Parathyroid adenoma (tissue), 2 donors: ENCODE data around the gene RAB24.

Experiments used
- H2AFZ ChIP-seq: fragments of 300-600 bp; sonication (generic); one replicate; pipeline ENCODE4 v1.7.0; 2017; ENCODE audit warnings: antibody characterized with exemption, mild to moderate bottlenecking
- H3K27ac ChIP-seq: fragments of 300-600 bp; sonication (generic); one replicate; pipeline ENCODE4 v1.7.0; 2017
- H3K27me3 ChIP-seq: fragments of 300-600 bp; sonication (generic); one replicate; pipeline ENCODE4 v1.7.0; 2017; ENCODE audit warnings: low read length; ENCODE audit not compliant: control insufficient read depth, insufficient read depth
- H3K36me3 ChIP-seq: fragments of 300-600 bp; sonication (generic); one replicate; pipeline ENCODE4 v1.7.0; 2017; ENCODE audit warnings: low read length; ENCODE audit not compliant: control insufficient read depth, insufficient read depth
- H3K4me1 ChIP-seq: fragments of 300-600 bp; sonication (generic); one replicate; pipeline ENCODE4 v1.7.0; 2017; ENCODE audit warnings: control low read depth
- H3K4me2 ChIP-seq: fragments of 300-600 bp; sonication (generic); one replicate; pipeline ENCODE4 v1.7.0; 2017; ENCODE audit warnings: low read length
- H3K4me3 ChIP-seq: fragments of 300-600 bp; sonication (generic); one replicate; pipeline ENCODE4 v1.7.0; 2017; ENCODE audit warnings: low read depth, low read length
- H3K79me2 ChIP-seq: fragments of 300-600 bp; sonication (generic); one replicate; pipeline ENCODE4 v1.7.0; 2017; ENCODE audit warnings: control low read depth
- H3K9ac ChIP-seq: fragments of 300-600 bp; sonication (generic); one replicate; pipeline ENCODE4 v1.7.0; 2017; ENCODE audit warnings: mild to moderate bottlenecking
- H3K9me3 ChIP-seq: fragments of 300-600 bp; sonication (generic); one replicate; pipeline ENCODE4 v1.7.0; 2017; ENCODE audit warnings: low read length; ENCODE audit not compliant: control insufficient read depth
- TF ChIP-seq, protein P1 (sequence below): fragments of 300-600 bp; sonication (generic); IDR thresholded peaks from one replicate; pipeline ENCODE4 v1.7.0; 2017; ENCODE audit warnings: antibody characterized with exemption, mild to moderate bottlenecking
- donor health status: primary hyperparathyroidism.

Gene RAB24

GRCh38 chr5:177270653-177271052 is 32.9 kb downstream of the RAB24 start:
- H3K36me3 ChIP-seq: no peaks in the 10 kb centered on the region
- H3K4me3 ChIP-seq: no peak overlapping the region
- TF ChIP-seq, protein P1, sequence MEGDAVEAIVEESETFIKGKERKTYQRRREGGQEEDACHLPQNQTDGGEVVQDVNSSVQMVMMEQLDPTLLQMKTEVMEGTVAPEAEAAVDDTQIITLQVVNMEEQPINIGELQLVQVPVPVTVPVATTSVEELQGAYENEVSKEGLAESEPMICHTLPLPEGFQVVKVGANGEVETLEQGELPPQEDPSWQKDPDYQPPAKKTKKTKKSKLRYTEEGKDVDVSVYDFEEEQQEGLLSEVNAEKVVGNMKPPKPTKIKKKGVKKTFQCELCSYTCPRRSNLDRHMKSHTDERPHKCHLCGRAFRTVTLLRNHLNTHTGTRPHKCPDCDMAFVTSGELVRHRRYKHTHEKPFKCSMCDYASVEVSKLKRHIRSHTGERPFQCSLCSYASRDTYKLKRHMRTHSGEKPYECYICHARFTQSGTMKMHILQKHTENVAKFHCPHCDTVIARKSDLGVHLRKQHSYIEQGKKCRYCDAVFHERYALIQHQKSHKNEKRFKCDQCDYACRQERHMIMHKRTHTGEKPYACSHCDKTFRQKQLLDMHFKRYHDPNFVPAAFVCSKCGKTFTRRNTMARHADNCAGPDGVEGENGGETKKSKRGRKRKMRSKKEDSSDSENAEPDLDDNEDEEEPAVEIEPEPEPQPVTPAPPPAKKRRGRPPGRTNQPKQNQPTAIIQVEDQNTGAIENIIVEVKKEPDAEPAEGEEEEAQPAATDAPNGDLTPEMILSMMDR: no peak
- H3K27me3 ChIP-seq: no peaks in the 10 kb centered on the region
- no peaks in the 10 kb centered on the region for H3K4me1 ChIP-seq
- no peak overlapping the region for H3K4me2 ChIP-seq
- no peaks in the 10 kb centered on the region for H3K9me3 ChIP-seq
- no peak overlapping the region for H2AFZ ChIP-seq
- H3K27ac ChIP-seq: no peak overlapping the region
- H3K9ac ChIP-seq: no peak overlapping the region
- H3K79me2 ChIP-seq: peaks cover 6% of the 10 kb centered on the region

DNA sequence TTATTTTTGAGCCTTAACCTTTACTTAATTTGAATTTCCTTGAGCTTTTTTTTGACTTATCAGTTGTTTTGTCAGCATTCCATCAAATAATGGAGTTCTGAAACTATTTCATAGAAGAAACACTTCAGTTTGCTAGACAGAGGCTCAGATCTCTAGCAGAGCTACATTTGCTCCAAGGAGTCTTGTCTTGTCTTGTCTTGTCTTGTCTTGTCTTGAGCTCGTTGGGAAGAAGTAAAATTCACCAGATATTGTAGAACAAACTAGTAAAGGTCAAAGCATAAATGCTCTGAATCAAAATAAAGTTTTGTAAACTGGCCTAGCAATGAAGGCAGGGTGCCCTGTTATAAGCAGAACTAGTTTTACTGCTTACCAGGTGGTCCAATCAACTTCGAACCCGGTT is 33.5 kb downstream of the RAB24 start:
- H3K36me3 ChIP-seq: no peaks in the 10 kb centered on the region
- H3K4me2 ChIP-seq: no peak overlapping the region
- no peaks in the 10 kb centered on the region for H3K4me1 ChIP-seq
- H3K4me3 ChIP-seq: no peak overlapping the region
- no peaks in the 10 kb centered on the region for H3K27me3 ChIP-seq
- no peak overlapping the region for H2AFZ ChIP-seq
- H3K9me3 ChIP-seq: no peaks in the 10 kb centered on the region
- peaks cover 6% of the 10 kb centered on the region for H3K79me2 ChIP-seq
- no peak overlapping the region for H3K9ac ChIP-seq
- TF ChIP-seq, protein P1: no peak
- H3K27ac ChIP-seq: no peak overlapping the region

- H3K4me2 ChIP-seq: no peak overlapping the region
- H3K36me3 ChIP-seq: no peaks in the 10 kb centered on the region
- H3K27me3 ChIP-seq: no peaks in the 10 kb centered on the region
- TF ChIP-seq, protein P1: no peak
- no peak overlapping the region for H3K4me3 ChIP-seq
- H3K9me3 ChIP-seq: no peaks in the 10 kb centered on the region
- H3K9ac ChIP-seq: no peak overlapping the region
- no peak overlapping the region for H2AFZ ChIP-seq
- H3K27ac ChIP-seq: no peak overlapping the region
- H3K4me1 ChIP-seq: no peaks in the 10 kb centered on the region
- peaks cover 6% of the 10 kb centered on the region for H3K79me2 ChIP-seq
Observed at GRCh38 chr5:177269232-177269895, 34.2 kb downstream of the RAB24 start.

- no peak overlapping the region for H2AFZ ChIP-seq
- H3K9me3 ChIP-seq: no peaks in the 10 kb centered on the region
- no peak overlapping the region for H3K27ac ChIP-seq
- no peak overlapping the region for H3K4me2 ChIP-seq
- no peaks in the 10 kb centered on the region for H3K27me3 ChIP-seq
- H3K4me3 ChIP-seq: no peak overlapping the region
- H3K36me3 ChIP-seq: no peaks in the 10 kb centered on the region
- H3K79me2 ChIP-seq: peaks cover 2% of the 10 kb centered on the region
- H3K9ac ChIP-seq: no peak overlapping the region
- TF ChIP-seq, protein P1: no peak
- H3K4me1 ChIP-seq: peaks cover 7% of the 10 kb centered on the region
Observed at GRCh38 chr5:177265395-177265794, 38.1 kb downstream of the RAB24 start.

DNA sequence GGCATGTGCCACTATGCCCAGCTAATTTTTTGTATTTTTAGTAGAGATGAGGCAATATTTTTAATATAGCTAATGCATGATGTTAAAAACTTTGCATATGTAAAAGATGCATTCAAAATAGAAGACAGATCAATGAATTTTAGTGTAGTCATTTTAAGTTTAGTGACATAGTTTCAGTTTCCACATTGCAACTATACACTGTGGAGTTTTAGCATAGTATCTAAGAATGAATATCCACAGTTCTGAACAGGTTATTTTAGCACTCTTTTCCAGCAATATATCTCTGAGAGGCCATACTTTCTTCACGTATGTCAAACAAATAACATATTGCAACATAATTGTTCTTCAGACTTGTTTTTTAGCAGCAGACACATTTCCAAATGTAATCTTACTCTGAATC is 39.3 kb downstream of the RAB24 start:
- Histone ChIP-seq H3K4me2 (no peak overlapping the region), H3K27me3 (no peaks in the 10 kb centered on the region), H3K4me3 (no peak overlapping the region), H3K36me3 (no peaks in the 10 kb centered on the region), H3K79me2 (no peaks in the 10 kb centered on the region), H3K4me1 (peaks cover 8% of the 10 kb centered on the region), H3K9ac (no peak overlapping the region), H3K9me3 (no peaks in the 10 kb centered on the region), H2AFZ (no peak overlapping the region), H3K27ac (no peak overlapping the region)
- TF ChIP-seq, protein P1: no peak
